Naive B cell (primary cell): ENCODE data around the gene NFATC3. TPM values are rescaled to one million over a fixed set of nuclear protein-coding genes. Genes with fewer than 3 reads are reported as not detected.
"Not testable (repeated sequence)": the region's sequence is repeated elsewhere in the genome, so short reads cannot be mapped to it uniquely, and the experiment has no call there.

Experiments
- ATAC-seq, 2 donors: fragments of 150-1000 bp; cut with Tn5 transposase; 2 replicates each; pipeline ENCODE4 v1.10.0; 2021; ENCODE audit warnings: low read depth in 2 of 2, mild to moderate bottlenecking in 2 of 2, moderate library complexity in 2 of 2
- DNase-seq: peaks from one replicate; pipeline ENCODE4 v3.0.0; 2022
- H3K27ac Mint-ChIP-seq, 6 donors: one replicate each; pipeline ENCODE4 v1.8.0; 2020 to 2022; ENCODE audit warnings: mild to moderate bottlenecking in 6 of 6, mixed read lengths in 6 of 6, moderate library complexity in 5 of 6, inconsistent platforms in 2 of 6
- H3K27me3 Mint-ChIP-seq, 3 donors: one replicate each; pipeline ENCODE4 v1.8.0; 2021 to 2022; ENCODE audit warnings: mixed read lengths in 3 of 3, mild to moderate bottlenecking in 1 of 3
- H3K36me3 Mint-ChIP-seq, 2 donors: one replicate each; pipeline ENCODE4 v1.8.0; 2020 to 2022; ENCODE audit warnings: mixed read lengths in 2 of 2, inconsistent platforms in 1 of 2, mild to moderate bottlenecking in 1 of 2
- H3K4me1 Mint-ChIP-seq, 3 donors: one replicate each; pipeline ENCODE4 v1.8.0; 2020 to 2022; ENCODE audit warnings: mixed read lengths in 3 of 3, inconsistent platforms in 1 of 3, mild to moderate bottlenecking in 1 of 3, moderate library complexity in 1 of 3
- H3K4me3 Mint-ChIP-seq, 8 donors: one replicate each; pipeline ENCODE4 v1.8.0; 2020 to 2022; ENCODE audit warnings: mild to moderate bottlenecking in 8 of 8, mixed read lengths in 8 of 8, moderate library complexity in 8 of 8, inconsistent platforms in 2 of 8
- H3K9me3 Mint-ChIP-seq, 7 donors: one replicate each; pipeline ENCODE4 v1.8.0; 2020 to 2022; ENCODE audit warnings: mixed read lengths in 7 of 7, mild to moderate bottlenecking in 5 of 7, inconsistent platforms in 2 of 7, moderate library complexity in 1 of 7
- polyA plus RNA-seq, 6 donors: library from polyadenylated mRNA; unstranded; fragments of 300-500 nt; fragmentation: Illumina TruSeq; gene quantifications; one replicate each; pipeline ENCODE4 v1.2.3, GENCODE V29; 2021; ENCODE audit warnings: low read depth in 6 of 6

The NFATC3 gene
- polyA plus RNA-seq, 6 donors from 2014 or later, result 74.8 to 147 (median 96.7) TPM

GRCh38 chr16:68149596-68149995 is 64.4 kb downstream of the NFATC3 start:
- Mint-ChIP-seq H3K4me1 (peaks cover 24 to 35% (median 27%) of the 10 kb centered on the region in 3 donors), H3K4me3 (no peak overlapping the region), H3K27ac (peak overlapping the region in 3 of 6 donors; percentile 31 to 57 (median 34)), H3K36me3 (no peaks in the 10 kb centered on the region), H3K9me3 (no peaks in the 10 kb centered on the region), H3K27me3 (no peaks in the 10 kb centered on the region)
- no peak for DNase-seq
- ATAC-seq, result no peak

- Mint-ChIP-seq H3K4me3 (no peak overlapping the region), H3K36me3 (no peaks in the 10 kb centered on the region), H3K27me3 (no peaks in the 10 kb centered on the region), H3K9me3 (no peaks in the 10 kb centered on the region), H3K27ac (peak overlapping the region in 4 of 6 donors; percentile 7 to 78 (median 46)), H3K4me1 (peaks cover 6 to 21% (median 9%) of the 10 kb centered on the region in 3 donors)
- ATAC-seq (no peak), DNase-seq (no peak)
Observed at GRCh38 chr16:68155425-68155824, 70.3 kb downstream of the NFATC3 start.

- Mint-ChIP-seq H3K9me3 (peaks cover 0 to 3% (median 0%) of the 10 kb centered on the region in 7 donors), H3K4me3 (no peak overlapping the region), H3K36me3 (peaks cover 0 to 14% of the 10 kb centered on the region in 2 donors), H3K27me3 (no peaks in the 10 kb centered on the region), H3K4me1 (peaks cover 0 to 4% (median 0%) of the 10 kb centered on the region in 3 donors), H3K27ac (peak overlapping the region in 2 of 6 donors; percentile 11 to 67)
- DNase-seq (no peak), ATAC-seq (no peak)
Observed at GRCh38 chr16:68162413-68162812, 77.2 kb downstream of the NFATC3 start.

GRCh38 chr16:68163275-68163674 is 78.1 kb downstream of the NFATC3 start:
- H3K27me3 Mint-ChIP-seq, H3K27ac Mint-ChIP-seq, H3K9me3 Mint-ChIP-seq, H3K4me1 Mint-ChIP-seq, DNase-seq, ATAC-seq, H3K4me3 Mint-ChIP-seq: not testable (repeated sequence)
- peaks cover 0 to 14% of the 10 kb centered on the region in 2 donors for H3K36me3 Mint-ChIP-seq

GRCh38 chr16:68166264-68166663 is 81.1 kb downstream of the NFATC3 start:
- Mint-ChIP-seq H3K4me3 (no peak overlapping the region), H3K9me3 (peaks cover 0 to 3% (median 0%) of the 10 kb centered on the region in 7 donors), H3K36me3 (peaks cover 0 to 14% of the 10 kb centered on the region in 2 donors), H3K27ac (peak overlapping the region in 3 of 6 donors; percentile 6 to 71 (median 18)), H3K4me1 (peaks cover 0 to 4% (median 0%) of the 10 kb centered on the region in 3 donors), H3K27me3 (no peaks in the 10 kb centered on the region)
- no peak for DNase-seq
- no peak for ATAC-seq

GRCh38 chr16:68179196-68179795 is 94.1 kb downstream of the NFATC3 start:
- Mint-ChIP-seq H3K27me3 (no peaks in the 10 kb centered on the region), H3K4me1 (peaks cover 0 to 13% (median 0%) of the 10 kb centered on the region in 3 donors), H3K4me3 (no peak overlapping the region), H3K36me3 (peaks cover 31 to 34% of the 10 kb centered on the region in 2 donors), H3K27ac (peak overlapping the region in 4 of 6 donors; percentile 22 to 83 (median 44)), H3K9me3 (no peaks in the 10 kb centered on the region)
- ATAC-seq (no peak), DNase-seq (no peak)

- Mint-ChIP-seq H3K27ac (no peak overlapping the region), H3K4me1 (peaks cover 0 to 14% (median 0%) of the 10 kb centered on the region in 3 donors), H3K4me3 (no peak overlapping the region), H3K9me3 (no peaks in the 10 kb centered on the region), H3K36me3 (peaks cover 33 to 37% of the 10 kb centered on the region in 2 donors), H3K27me3 (no peaks in the 10 kb centered on the region)
- no peak for DNase-seq
- ATAC-seq, result no peak
Observed at GRCh38 chr16:68179855-68180254, 94.7 kb downstream of the NFATC3 start.

GRCh38 chr16:68183046-68183445 is 97.9 kb downstream of the NFATC3 start:
- peaks cover 29 to 33% of the 10 kb centered on the region in 2 donors for H3K36me3 Mint-ChIP-seq
- no peak overlapping the region for H3K4me3 Mint-ChIP-seq
- no peak for DNase-seq
- no peaks in the 10 kb centered on the region for H3K27me3 Mint-ChIP-seq
- H3K9me3 Mint-ChIP-seq, result no peaks in the 10 kb centered on the region
- peak overlapping the region in 2 of 6 donors; percentile 5 to 63 for H3K27ac Mint-ChIP-seq
- peaks cover 0 to 10% (median 0%) of the 10 kb centered on the region in 3 donors for H3K4me1 Mint-ChIP-seq
- ATAC-seq, result no peak

GRCh38 chr16:68186877-68187276 is 101.7 kb downstream of the NFATC3 start:
- peak overlapping the region in 1 of 6 donors; percentile 58 for H3K27ac Mint-ChIP-seq
- peaks cover 21 to 27% of the 10 kb centered on the region in 2 donors for H3K36me3 Mint-ChIP-seq
- no peak overlapping the region for H3K4me3 Mint-ChIP-seq
- no peak for ATAC-seq
- H3K27me3 Mint-ChIP-seq, result no peaks in the 10 kb centered on the region
- no peak for DNase-seq
- peaks cover 0 to 5% (median 0%) of the 10 kb centered on the region in 3 donors for H3K4me1 Mint-ChIP-seq
- no peaks in the 10 kb centered on the region for H3K9me3 Mint-ChIP-seq

GRCh38 chr16:68187505-68187904 is 102.3 kb downstream of the NFATC3 start:
- Mint-ChIP-seq H3K36me3 (peaks cover 21 to 24% of the 10 kb centered on the region in 2 donors), H3K27me3 (no peaks in the 10 kb centered on the region), H3K4me3 (no peak overlapping the region), H3K9me3 (no peaks in the 10 kb centered on the region), H3K27ac (peak overlapping the region in 1 of 6 donors; percentile 34), H3K4me1 (peaks cover 0 to 5% (median 2%) of the 10 kb centered on the region in 3 donors)
- DNase-seq (no peak), ATAC-seq (no peak)

GRCh38 chr16:68188170-68188569 is 103.0 kb downstream of the NFATC3 start:
- Mint-ChIP-seq H3K9me3 (no peaks in the 10 kb centered on the region), H3K4me3 (no peak overlapping the region), H3K27ac (no peak overlapping the region), H3K36me3 (peaks cover 20 to 21% of the 10 kb centered on the region in 2 donors), H3K4me1 (peaks cover 0 to 9% (median 5%) of the 10 kb centered on the region in 3 donors), H3K27me3 (no peaks in the 10 kb centered on the region)
- no peak for ATAC-seq
- no peak for DNase-seq

- H3K36me3 Mint-ChIP-seq, result peaks cover 11 to 12% of the 10 kb centered on the region in 2 donors
- no peaks in the 10 kb centered on the region for H3K9me3 Mint-ChIP-seq
- H3K4me1 Mint-ChIP-seq, result peaks cover 5 to 10% (median 5%) of the 10 kb centered on the region in 3 donors
- no peak for DNase-seq
- H3K27ac Mint-ChIP-seq, result no peak overlapping the region
- no peak overlapping the region for H3K4me3 Mint-ChIP-seq
- no peak for ATAC-seq
- no peaks in the 10 kb centered on the region for H3K27me3 Mint-ChIP-seq
Observed at GRCh38 chr16:68190081-68190480, 104.9 kb downstream of the NFATC3 start.

- Mint-ChIP-seq H3K4me1 (peaks cover 5 to 10% (median 5%) of the 10 kb centered on the region in 3 donors), H3K27ac (peak overlapping the region in 2 of 6 donors; percentile 5 to 41), H3K27me3 (no peaks in the 10 kb centered on the region), H3K9me3 (no peaks in the 10 kb centered on the region), H3K36me3 (peaks cover 11 to 12% of the 10 kb centered on the region in 2 donors), H3K4me3 (no peak overlapping the region)
- ATAC-seq (no peak), DNase-seq (no peak)
Observed at GRCh38 chr16:68190736-68191510, 105.8 kb downstream of the NFATC3 start.

- Mint-ChIP-seq H3K4me1 (peaks cover 5 to 10% (median 5%) of the 10 kb centered on the region in 3 donors), H3K9me3 (no peaks in the 10 kb centered on the region), H3K4me3 (no peak overlapping the region), H3K27ac (no peak overlapping the region), H3K27me3 (no peaks in the 10 kb centered on the region), H3K36me3 (peaks cover 11 to 12% of the 10 kb centered on the region in 2 donors)
- DNase-seq (no peak), ATAC-seq (no peak)
Observed at GRCh38 chr16:68194251-68194650, 109.1 kb downstream of the NFATC3 start.
